HEK293 (cell line): ENCODE results near the gene KRT8.
A peak's percentile ranks its signal among the peaks of the same experiment; 100 is the strongest.

Source experiments
- BCL11B ChIP-seq: fragments of 450-650 bp; formaldehyde crosslinking; IDR thresholded peaks from 2 replicates; pipeline ENCODE4 v1.5.1; 2016; ENCODE audit warnings: low read depth, missing biosample characterization, missing genetic modification characterization
- GFI1B ChIP-seq: fragments of 450-650 bp; formaldehyde crosslinking; IDR thresholded peaks from 2 replicates; pipeline ENCODE4 v1.5.1; 2016; ENCODE audit warnings: missing biosample characterization, missing genetic modification characterization
- GLIS1 ChIP-seq: fragments of 450-650 bp; formaldehyde crosslinking; IDR thresholded peaks from 2 replicates; pipeline ENCODE4 v1.5.1; 2016; ENCODE audit warnings: missing biosample characterization, missing genetic modification characterization
- HOXA7 ChIP-seq: sonication (generic); formaldehyde crosslinking; IDR thresholded peaks from 2 replicates; pipeline ENCODE4 v1.8.1; 2022; ENCODE audit warnings: missing genetic modification reagents, borderline replicate concordance
- HOXD13 ChIP-seq: sonication (generic); formaldehyde crosslinking; IDR thresholded peaks from 2 replicates; pipeline ENCODE4 v1.8.0; 2022; ENCODE audit warnings: missing genetic modification reagents, borderline replicate concordance
- IKZF3 ChIP-seq: fragments of 450-650 bp; IDR thresholded peaks from 2 replicates; pipeline ENCODE4 v1.5.0; 2018; ENCODE audit warnings: missing biosample characterization, mild to moderate bottlenecking, missing genetic modification characterization, moderate library complexity
- KLF1 ChIP-seq: fragments of 450-650 bp; formaldehyde crosslinking; IDR thresholded peaks from 2 replicates; pipeline ENCODE4 v1.5.1; 2016; ENCODE audit warnings: missing biosample characterization, missing genetic modification characterization
- KLF16 ChIP-seq: fragments of 450-650 bp; formaldehyde crosslinking; IDR thresholded peaks from 2 replicates; pipeline ENCODE4 v1.5.1; 2017; ENCODE audit warnings: missing biosample characterization, missing genetic modification characterization
- MYNN ChIP-seq: fragments of 450-650 bp; formaldehyde crosslinking; IDR thresholded peaks from 2 replicates; pipeline ENCODE4 v1.5.1; 2016; ENCODE audit warnings: missing biosample characterization, missing genetic modification characterization, borderline replicate concordance
- PATZ1 ChIP-seq: fragments of 450-650 bp; formaldehyde crosslinking; IDR thresholded peaks from 2 replicates; pipeline ENCODE4 v1.5.1; 2016; ENCODE audit warnings: missing biosample characterization, missing genetic modification characterization
- REPIN1 ChIP-seq: fragments of 450-650 bp; formaldehyde crosslinking; IDR thresholded peaks from 2 replicates; pipeline ENCODE4 v1.5.1; 2017; ENCODE audit warnings: missing biosample characterization, missing genetic modification characterization, low read depth
- SALL2 ChIP-seq: fragments of 450-650 bp; formaldehyde crosslinking; IDR thresholded peaks from 2 replicates; pipeline ENCODE4 v1.5.0; 2017; ENCODE audit warnings: missing biosample characterization, mild to moderate bottlenecking, missing genetic modification characterization, borderline replicate concordance
- SP3 ChIP-seq: fragments of 450-650 bp; formaldehyde crosslinking; IDR thresholded peaks from 2 replicates; pipeline ENCODE4 v1.5.1; 2016; ENCODE audit warnings: missing biosample characterization, missing genetic modification characterization
- ZBTB20 ChIP-seq: fragments of 450-650 bp; formaldehyde crosslinking; IDR thresholded peaks from 2 replicates; pipeline ENCODE4 v1.5.1; 2016; ENCODE audit warnings: missing biosample characterization, missing genetic modification characterization
- ZFP37 ChIP-seq: fragments of 450-650 bp; formaldehyde crosslinking; IDR thresholded peaks from 2 replicates; pipeline ENCODE4 v1.5.1; 2016; ENCODE audit warnings: missing biosample characterization, missing genetic modification characterization
- ZNF18 ChIP-seq: fragments of 450-650 bp; formaldehyde crosslinking; IDR thresholded peaks from 2 replicates; pipeline ENCODE4 v1.5.1; 2016; ENCODE audit warnings: missing biosample characterization, missing genetic modification characterization
- ZNF341 ChIP-seq: fragments of 450-650 bp; formaldehyde crosslinking; IDR thresholded peaks from 2 replicates; pipeline ENCODE4; 2016; ENCODE audit warnings: low read depth, missing biosample characterization, missing genetic modification characterization
- ZNF366 ChIP-seq: fragments of 450-650 bp; formaldehyde crosslinking; conservative IDR thresholded peaks from 2 replicates; pipeline ENCODE4 v1.5.1; 2016; ENCODE audit warnings: missing biosample characterization, missing genetic modification characterization
- ZNF37A ChIP-seq: fragments of 450-650 bp; IDR thresholded peaks from 2 replicates; pipeline ENCODE4 v1.5.1; 2018; ENCODE audit warnings: missing biosample characterization, missing genetic modification characterization
- ZNF530 ChIP-seq: fragments of 450-650 bp; formaldehyde crosslinking; IDR thresholded peaks from 2 replicates; pipeline ENCODE4 v1.5.1; 2016; ENCODE audit warnings: low read depth, missing biosample characterization, missing genetic modification characterization
- ZNF561 ChIP-seq: fragments of 450-650 bp; IDR thresholded peaks from 2 replicates; pipeline ENCODE4 v1.5.1; 2018; ENCODE audit warnings: missing biosample characterization, missing genetic modification characterization, borderline replicate concordance
- ZNF660 ChIP-seq: fragments of 450-650 bp; IDR thresholded peaks from 2 replicates; pipeline ENCODE4 v1.5.1; 2018; ENCODE audit warnings: missing biosample characterization, mild to moderate bottlenecking, missing genetic modification characterization
- ZNF664 ChIP-seq: fragments of 450-650 bp; formaldehyde crosslinking; IDR thresholded peaks from 2 replicates; pipeline ENCODE4 v1.5.1; 2016; ENCODE audit warnings: missing biosample characterization, missing genetic modification characterization
- ZNF843 ChIP-seq: fragments of 450-650 bp; formaldehyde crosslinking; IDR thresholded peaks from 2 replicates; pipeline ENCODE4 v1.5.1; 2016; ENCODE audit warnings: missing biosample characterization, missing genetic modification characterization
- ZSCAN18 ChIP-seq: fragments of 450-650 bp; formaldehyde crosslinking; IDR thresholded peaks from 2 replicates; pipeline ENCODE4 v1.5.1; 2016; ENCODE audit warnings: missing biosample characterization, missing genetic modification characterization
- ZSCAN5A ChIP-seq: fragments of 450-650 bp; formaldehyde crosslinking; IDR thresholded peaks from 2 replicates; pipeline ENCODE4 v1.5.1; 2016; ENCODE audit warnings: missing biosample characterization, missing genetic modification characterization
- TF ChIP-seq, protein P1 (sequence below): fragments of 450-650 bp; formaldehyde crosslinking; IDR thresholded peaks from 2 replicates; pipeline ENCODE4 v1.5.1; 2016; ENCODE audit warnings: missing biosample characterization, missing genetic modification characterization

The KRT8 gene

GRCh38 chr12:52907092-52907810, 2.4 kb upstream of the KRT8 start (continued):
- TF ChIP-seq MYNN (tag by site-specific recombination) = no peak
- no peak for TF ChIP-seq SALL2 (tag by site-specific recombination)
- no peak for TF ChIP-seq ZNF37A (tag by site-specific recombination)
- TF ChIP-seq GLIS1 (tag by site-specific recombination) = peak; percentile 39; the same call in 1 of the 2 replicates
- no peak for TF ChIP-seq ZBTB20 (tag by site-specific recombination)
- peak; percentile 60 for TF ChIP-seq ZNF341 (tag by site-specific recombination)
- TF ChIP-seq HOXA7 (CRISPR knock-in tag) = no peak
- TF ChIP-seq ZFP37 (tag by site-specific recombination) = no peak
- TF ChIP-seq KLF16 (tag by site-specific recombination) = no peak
- TF ChIP-seq, protein P1, sequence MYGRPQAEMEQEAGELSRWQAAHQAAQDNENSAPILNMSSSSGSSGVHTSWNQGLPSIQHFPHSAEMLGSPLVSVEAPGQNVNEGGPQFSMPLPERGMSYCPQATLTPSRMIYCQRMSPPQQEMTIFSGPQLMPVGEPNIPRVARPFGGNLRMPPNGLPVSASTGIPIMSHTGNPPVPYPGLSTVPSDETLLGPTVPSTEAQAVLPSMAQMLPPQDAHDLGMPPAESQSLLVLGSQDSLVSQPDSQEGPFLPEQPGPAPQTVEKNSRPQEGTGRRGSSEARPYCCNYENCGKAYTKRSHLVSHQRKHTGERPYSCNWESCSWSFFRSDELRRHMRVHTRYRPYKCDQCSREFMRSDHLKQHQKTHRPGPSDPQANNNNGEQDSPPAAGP = peak; percentile 16; the same call in 1 of the 2 replicates
- TF ChIP-seq ZSCAN18 (tag by site-specific recombination) = no peak
- no peak for TF ChIP-seq ZNF530 (tag by site-specific recombination)
- TF ChIP-seq HOXD13 (CRISPR knock-in tag) = no peak
- peak; percentile 52; the same call in 1 of the 2 replicates for TF ChIP-seq PATZ1 (tag by site-specific recombination)
- peak; percentile 59; the same call in 1 of the 2 replicates for TF ChIP-seq IKZF3 (tag by site-specific recombination)
- TF ChIP-seq ZNF561 (tag by site-specific recombination) = peak; percentile 55; the same call in 1 of the 2 replicates
- no peak for TF ChIP-seq ZNF660 (tag by site-specific recombination)
- TF ChIP-seq ZNF366 (tag by site-specific recombination) = peak; percentile 33; the same call in 1 of the 2 replicates
- TF ChIP-seq ZSCAN5A = no peak
- TF ChIP-seq BCL11B (tag by site-specific recombination) = no peak
- peak; percentile 21; the same call in 1 of the 2 replicates for TF ChIP-seq SP3 (tag by site-specific recombination)
- TF ChIP-seq GFI1B (tag by site-specific recombination) = no peak
- TF ChIP-seq KLF1 (tag by site-specific recombination) = no peak
- TF ChIP-seq REPIN1 = no peak
- TF ChIP-seq ZNF664 (tag by site-specific recombination) = peak; percentile 73; the same call in 1 of the 2 replicates
- no peak for TF ChIP-seq ZNF18
- TF ChIP-seq ZNF843 (tag by site-specific recombination) = no peak
